Stomach (tissue), 9 donors: ENCODE data around the gene VWA8. TPM values are rescaled to one million over a fixed set of nuclear protein-coding genes. Genes with fewer than 3 reads are reported as not detected.

ENCODE experiments used
- DNase-seq, 2 donors: peaks; one replicate each; pipeline versions ENCODE4 v3.0.0 to v3.0.0-alpha.2; 2013 to 2019
- H3K27ac ChIP-seq, 5 donors: fragments of 200-600 bp in 4 of 5; sonication (generic) in 4 of 5; one replicate each; pipeline ENCODE4 v1.5.1; 2013 to 2019; ENCODE audit warnings: mild to moderate bottlenecking in 1 of 5, moderate library complexity in 1 of 5
- H3K27me3 ChIP-seq, 3 donors: fragments of 200-600 bp; sonication (generic); one replicate each; pipeline ENCODE4 v1.5.1; 2017 to 2019; ENCODE audit warnings: mixed run types in 1 of 3
- H3K36me3 ChIP-seq, 4 donors: fragments of 200-600 bp; sonication (generic); 1 replicate in 3 of 4; 2 replicates in 1 of 4; pipeline ENCODE4 v1.5.1; 2016 to 2019
- H3K4me1 ChIP-seq, 4 donors: fragments of 200-600 bp; sonication (generic); one replicate each; pipeline ENCODE4 v1.5.1; 2016 to 2019
- H3K4me3 ChIP-seq, 4 donors: fragments of 200-600 bp; sonication (generic) in 3 of 4; one replicate each; pipeline ENCODE4 v1.5.1; 2016 to 2019; ENCODE audit warnings: mild to moderate bottlenecking in 1 of 4
- H3K9me3 ChIP-seq, 4 donors: fragments of 200-600 bp; sonication (generic); one replicate each; pipeline ENCODE4 v1.5.1; 2016 to 2019
- CTCF ChIP-seq, 7 experiments: fragments of 450-650 bp in 4 of 7; fragments of 200-600 bp in 3 of 7; sonication (generic) in 3 of 7; IDR thresholded peaks; one replicate each; pipeline ENCODE4 v1.5.1; 2016 to 2019; ENCODE audit warnings: antibody characterized with exemption in 7 of 7, control low read depth in 2 of 7, mild to moderate bottlenecking in 1 of 7
- EP300 ChIP-seq: sonication (generic); formaldehyde crosslinking; IDR thresholded peaks from one replicate; pipeline ENCODE4 v1.6.1; 2017; ENCODE audit warnings: antibody characterized with exemption
- POLR2A ChIP-seq, 4 donors: fragments of 450-650 bp; IDR thresholded peaks; one replicate each; pipeline ENCODE4 v1.6.1; 2016; ENCODE audit warnings: antibody characterized with exemption in 4 of 4, control low read depth in 2 of 4, mild to moderate bottlenecking in 1 of 4, moderate library complexity in 1 of 4
- POLR2AphosphoS5 ChIP-seq, 3 donors: sonication (generic); formaldehyde crosslinking; IDR thresholded peaks; one replicate each; pipeline ENCODE4 v1.6.1; 2016; ENCODE audit warnings: antibody characterized with exemption in 3 of 3
- WGBS, 5 donors: extraction: QIAGEN DNeasy Blood & Tissue Kit in 3 of 5; methylation state at CpG; one replicate each; pipeline versions ENCODE4 v1.1.5 to v1.1.7; 2013 to 2018; 5-methylcytosine and 5-hydroxymethylcytosine counted together
- intact Hi-C: fragments of 100-400 bp; cut with DNase I; formaldehyde crosslinking; loops from one replicate; pipeline ENCODE4 v1.15.1; 2023; ENCODE audit warnings: low total_unique reads
- polyA plus RNA-seq, 3 donors: library from polyadenylated mRNA; stranded (reverse); fragments of 200-250 nt; gene quantifications; one replicate each; pipeline ENCODE4 v1.2.3, GENCODE V29; 2013
- total RNA-seq, 5 donors: library from RNA; depleted of rRNA; stranded (reverse); fragments of >200 nt; gene quantifications; one replicate each; pipeline versions ENCODE4 v1.1.0 to v1.2.3, GENCODE V29; 2014 to 2016
- donor health status: healthy with polysubstance abuse.
- donor health status: Bipolar disorder and iron deficiency.
- donor health status: healthy.

Gene VWA8
- total and polyA plus RNA-seq, 8 donors: 3.3 to 99.2 (median 25.4) TPM

- no peak for DNase-seq
- H3K9me3 ChIP-seq: no peaks in the 10 kb centered on the region
- H3K36me3 ChIP-seq: peaks cover 0 to 51% (median 29%) of the 10 kb centered on the region in 4 donors
- intact Hi-C loops: no loop called here
- H3K4me3 ChIP-seq: no peak overlapping the region
- H3K27me3 ChIP-seq: no peaks in the 10 kb centered on the region
- 79 to 93% (median 82%) methylated on average over 4 of the region's 4 CpGs for WGBS, 5 donors
- H3K4me1 ChIP-seq: peaks cover 0 to 8% (median 0%) of the 10 kb centered on the region in 4 donors
- no peak overlapping the region for H3K27ac ChIP-seq
- TF ChIP-seq EP300: no peak
- no peak for TF ChIP-seq POLR2A (IDR thresholded peaks at IDR 0.05)
- no peak for TF ChIP-seq POLR2AphosphoS5 (IDR thresholded peaks at IDR 0.05)
- no peak for TF ChIP-seq CTCF (IDR thresholded peaks at IDR 0.05)
These were observed 374.7 kb downstream of the VWA8 start for GRCh38 chr13:41586216-41586615.

DNA sequence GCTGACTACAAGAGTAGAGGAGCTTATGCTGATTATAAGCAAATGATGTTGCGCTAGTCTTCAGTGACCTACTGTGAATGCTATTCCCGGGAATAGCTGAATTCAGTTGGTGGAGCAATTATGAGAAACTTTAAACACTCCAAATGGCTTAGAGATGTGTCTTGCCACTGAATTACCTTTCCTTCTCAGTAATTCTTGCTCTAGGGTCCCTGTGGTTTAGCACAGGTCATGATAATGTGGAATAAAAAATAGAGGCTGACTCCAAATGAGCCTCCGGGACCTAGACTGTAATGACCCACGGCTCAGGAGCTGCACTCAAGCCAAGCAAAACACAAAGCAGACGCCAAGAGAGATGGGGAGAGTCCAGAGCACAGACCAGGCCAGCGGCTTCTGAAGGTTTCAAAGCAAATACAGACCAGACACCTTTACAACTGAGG lies 378.9 kb downstream of the VWA8 start:
- peaks cover 0 to 31% (median 13%) of the 10 kb centered on the region in 4 donors for H3K36me3 ChIP-seq
- H3K4me1 ChIP-seq: peaks cover 0 to 15% (median 0%) of the 10 kb centered on the region in 4 donors
- 82 to 92% (median 86%) methylated on average over 6 of the region's 6 CpGs for WGBS, 5 donors
- no peak overlapping the region for H3K4me3 ChIP-seq
- H3K9me3 ChIP-seq: no peaks in the 10 kb centered on the region
- DNase-seq: no peak
- no peaks in the 10 kb centered on the region for H3K27me3 ChIP-seq
- TF ChIP-seq POLR2A (IDR thresholded peaks at IDR 0.05): no peak
- no peak for TF ChIP-seq POLR2AphosphoS5 (IDR thresholded peaks at IDR 0.05)
- TF ChIP-seq CTCF (IDR thresholded peaks at IDR 0.05): no peak
- TF ChIP-seq EP300: no peak
- H3K27ac ChIP-seq: no peak overlapping the region
- intact Hi-C loops: no loop called here

DNA sequence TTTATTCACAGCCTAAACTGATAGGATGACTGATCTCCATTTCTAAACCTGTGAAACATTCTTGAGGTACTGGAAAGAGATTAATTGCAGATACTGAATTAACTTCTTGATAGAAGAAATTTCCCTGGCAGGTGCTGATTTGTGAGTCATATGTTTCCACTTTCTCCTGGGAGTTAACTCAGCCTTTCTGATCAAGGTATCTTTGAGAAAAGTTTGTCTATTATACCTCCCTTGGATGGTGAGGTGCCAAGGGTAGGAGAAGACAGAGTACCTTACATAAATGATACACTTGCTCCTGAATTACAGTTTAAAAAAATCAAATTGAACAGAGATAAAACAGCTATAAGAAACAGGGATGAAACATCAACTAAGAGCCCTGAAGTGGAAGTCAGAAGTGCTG lies 380.6 kb downstream of the VWA8 start:
- Histone ChIP-seq H3K27ac (no peak overlapping the region), H3K4me1 (peaks cover 0 to 15% (median 0%) of the 10 kb centered on the region in 4 donors), H3K27me3 (no peaks in the 10 kb centered on the region), H3K36me3 (peaks cover 0 to 23% (median 7%) of the 10 kb centered on the region in 4 donors), H3K4me3 (no peak overlapping the region), H3K9me3 (no peaks in the 10 kb centered on the region)
- intact Hi-C loops: no loop called here
- no peak for DNase-seq
- TF ChIP-seq CTCF (IDR thresholded peaks at IDR 0.05): no peak
- TF ChIP-seq POLR2A (IDR thresholded peaks at IDR 0.05): no peak
- TF ChIP-seq POLR2AphosphoS5 (IDR thresholded peaks at IDR 0.05): no peak
- TF ChIP-seq EP300: no peak

GRCh38 chr13:41579881-41580280 lies 381.0 kb downstream of the VWA8 start:
- Histone ChIP-seq H3K27ac (no peak overlapping the region), H3K4me1 (peaks cover 0 to 15% (median 0%) of the 10 kb centered on the region in 4 donors), H3K27me3 (no peaks in the 10 kb centered on the region), H3K4me3 (no peak overlapping the region), H3K36me3 (peaks cover 0 to 28% (median 10%) of the 10 kb centered on the region in 4 donors), H3K9me3 (no peaks in the 10 kb centered on the region)
- intact Hi-C loops: no loop called here
- DNase-seq: no peak
- TF ChIP-seq EP300 (no peak), POLR2AphosphoS5 (IDR thresholded peaks at IDR 0.05) (no peak), CTCF (IDR thresholded peaks at IDR 0.05) (no peak), POLR2A (IDR thresholded peaks at IDR 0.05) (no peak)
- 88 to 99% (median 97%) methylated on average over 6 of the region's 6 CpGs for WGBS, 5 donors
